ENCODE measurements around the gene HDAC4.

- TF ChIP-seq POLR2A (IDR thresholded peaks at IDR 0.05) (no peak), CTCF (IDR thresholded peaks at IDR 0.05) (no peak), EP300 (IDR thresholded peaks at IDR 0.05) (no peak)
These were observed 282.6 kb downstream of the HDAC4 start for GRCh38 chr2:239118264-239118663.
